ENCODE measurements around the gene SYT7. TPM values are rescaled to one million over a fixed set of nuclear protein-coding genes. Genes with fewer than 3 reads are reported as not detected.
A peak's percentile ranks its signal among the peaks of the same experiment; 100 is the strongest.

SYT7 gene
- total and polyA plus RNA-seq, 3 donors from 2014 or later = 5.9 to 9.0 (median 8.7) TPM

- intact Hi-C loops (cut with DNase I; ENCODE audit: low total_unique reads) = no loop called here
- DNase-seq = no peak
- H3K9me3 ChIP-seq = no peaks in the 10 kb centered on the region
- no peak overlapping the region for H3K4me3 ChIP-seq
- H3K27me3 ChIP-seq = no peaks in the 10 kb centered on the region
- H3K27ac ChIP-seq = no peak overlapping the region
- H3K4me1 ChIP-seq = peaks cover 33% of the 10 kb centered on the region
- no peaks in the 10 kb centered on the region for H3K36me3 ChIP-seq (ENCODE audit: low read depth, missing control alignments)
- WGBS, 2 donors = 76 to 77% methylated on average over 7 of the region's 7 CpGs
- TF ChIP-seq CTCF (IDR thresholded peaks at IDR 0.05) (no peak), POLR2A (IDR thresholded peaks at IDR 0.05) (no peak)
Observed at GRCh38 chr11:61592176-61592575, 11.3 kb upstream of the SYT7 start.

GRCh38 chr11:61589961-61590360 is 9.1 kb upstream of the SYT7 start:
- TF ChIP-seq CTCF (IDR thresholded peaks at IDR 0.05) (no peak), POLR2A (IDR thresholded peaks at IDR 0.05) (no peak)
- Histone ChIP-seq H3K4me3 (no peak overlapping the region), H3K9me3 (no peaks in the 10 kb centered on the region), H3K4me1 (peaks cover 27% of the 10 kb centered on the region), H3K27me3 (no peaks in the 10 kb centered on the region), H3K36me3 (ENCODE audit: low read depth, missing control alignments) (no peaks in the 10 kb centered on the region), H3K27ac (no peak overlapping the region)
- intact Hi-C loops (cut with DNase I; ENCODE audit: low total_unique reads) = no loop called here
- DNase-seq = no peak
- 92 to 97% methylated on average over 5 of the region's 5 CpGs for WGBS, 2 donors

GRCh38 chr11:61588728-61589191 is 7.9 kb upstream of the SYT7 start:
- H3K36me3 ChIP-seq (ENCODE audit: low read depth, missing control alignments) = no peaks in the 10 kb centered on the region
- no peak overlapping the region for H3K27ac ChIP-seq
- TF ChIP-seq POLR2A (IDR thresholded peaks at IDR 0.05) (no peak), CTCF (IDR thresholded peaks at IDR 0.05) (no peak)
- intact Hi-C loops (cut with DNase I; ENCODE audit: low total_unique reads) = no loop called here
- no peak for DNase-seq
- WGBS, 2 donors = 29 to 36% methylated on average over 10 of the region's 10 CpGs
- peaks cover 17% of the 10 kb centered on the region for H3K4me1 ChIP-seq
- H3K27me3 ChIP-seq = no peaks in the 10 kb centered on the region
- no peaks in the 10 kb centered on the region for H3K9me3 ChIP-seq
- peak overlapping the region; percentile 35 to 63 for H3K4me3 ChIP-seq

- Histone ChIP-seq H3K27ac (peak overlapping the region; percentile 22 to 24), H3K4me3 (peak overlapping the region; percentile 35 to 63), H3K9me3 (no peaks in the 10 kb centered on the region), H3K36me3 (ENCODE audit: low read depth, missing control alignments) (no peaks in the 10 kb centered on the region), H3K4me1 (peaks cover 17% of the 10 kb centered on the region), H3K27me3 (no peaks in the 10 kb centered on the region)
- WGBS, 2 donors = 9 to 22% methylated on average over 9 to 29 of the region's 30 CpGs
- peak; percentile 73 for DNase-seq
- intact Hi-C loops (cut with DNase I; ENCODE audit: low total_unique reads) = no loop called here
- TF ChIP-seq POLR2A (IDR thresholded peaks at IDR 0.05) = no peak
- no peak for TF ChIP-seq CTCF (IDR thresholded peaks at IDR 0.05)
Observed at GRCh38 chr11:61587951-61588727, 7.3 kb upstream of the SYT7 start.

GRCh38 chr11:61587541-61587941 is 6.7 kb upstream of the SYT7 start:
- DNase-seq = peak; percentile 52
- Histone ChIP-seq H3K27me3 (no peaks in the 10 kb centered on the region), H3K4me3 (peak overlapping the region; percentile 35 to 63), H3K4me1 (peaks cover 17% of the 10 kb centered on the region), H3K9me3 (no peaks in the 10 kb centered on the region), H3K27ac (peak overlapping the region; percentile 22 to 24), H3K36me3 (ENCODE audit: low read depth, missing control alignments) (no peaks in the 10 kb centered on the region)
- intact Hi-C loops (cut with DNase I; ENCODE audit: low total_unique reads) = no loop called here
- TF ChIP-seq POLR2A (IDR thresholded peaks at IDR 0.05) = no peak
- no peak for TF ChIP-seq CTCF (IDR thresholded peaks at IDR 0.05)
- WGBS, 2 donors = 2% methylated on average over 38 of the region's 41 CpGs; no CpG with 5 or more reads in 1 of the 2 donors

Data from testis (tissue), 3 donors.